GM23338 (cell line): Measurements from ENCODE around the gene IGFBP5. TPM values are rescaled to one million over a fixed set of nuclear protein-coding genes. Genes with fewer than 3 reads are reported as not detected.

Source experiments
- ATAC-seq: fragments of 200-7000 bp; cut with Tn5 transposase; 3 replicates; pipeline ENCODE4 v1.9.1; 2020
- DNase-seq: peaks from one replicate; pipeline ENCODE4 v3.0.0-alpha.2; 2015; ENCODE audit warnings: low spot score
- H2AFZ ChIP-seq: fragments of 200-600 bp; sonication (generic); 2 replicates; pipeline ENCODE4 v1.8.0; 2016; ENCODE audit warnings: antibody characterized with exemption, mild to moderate bottlenecking, moderate library complexity
- H3F3A ChIP-seq: fragments of 200-600 bp; sonication (generic); replicated peaks from 2 replicates; pipeline ENCODE4 v1.8.0; 2017; ENCODE audit warnings: antibody characterized with exemption, mixed run types, low read depth
- H3K27ac ChIP-seq: fragments of 200-600 bp; sonication (generic); 2 replicates; pipeline ENCODE4 v1.6.1; 2016; ENCODE audit warnings: low read depth
- H3K27me3 ChIP-seq: fragments of 200-600 bp; sonication (generic); 2 replicates; pipeline ENCODE4 v1.8.0; 2016; ENCODE audit warnings: mild to moderate bottlenecking, mixed run types, moderate library complexity; ENCODE audit not compliant: insufficient read depth
- H3K36me3 ChIP-seq: fragments of 200-600 bp; sonication (generic); 2 replicates; pipeline ENCODE4 v1.8.0; 2016; ENCODE audit warnings: mild to moderate bottlenecking; ENCODE audit not compliant: insufficient read depth
- H3K4me1 ChIP-seq: fragments of 200-600 bp; sonication (generic); 2 replicates; pipeline ENCODE4 v1.8.0; 2016; ENCODE audit warnings: mild to moderate bottlenecking, moderate library complexity; ENCODE audit not compliant: insufficient read depth
- H3K4me2 ChIP-seq: fragments of 200-600 bp; sonication (generic); 2 replicates; pipeline ENCODE4 v1.7.1; 2017; ENCODE audit warnings: mixed run types
- H3K4me3 ChIP-seq: fragments of 200-600 bp; sonication (generic); 2 replicates; pipeline ENCODE4 v1.6.1; 2016; ENCODE audit warnings: mixed run types
- H3K79me2 ChIP-seq: fragments of 200-600 bp; sonication (generic); replicated peaks from 2 replicates; pipeline ENCODE4 v1.8.0; 2017; ENCODE audit warnings: mild to moderate bottlenecking; ENCODE audit not compliant: insufficient read depth
- H3K9me2 ChIP-seq: fragments of 200-600 bp; sonication (generic); 2 replicates; pipeline ENCODE4 v1.8.0; 2017; ENCODE audit not compliant: insufficient read depth
- H4K20me1 ChIP-seq: fragments of 200-600 bp; sonication (generic); replicated peaks from 2 replicates; pipeline ENCODE4 v1.8.0; 2017; ENCODE audit warnings: mild to moderate bottlenecking; ENCODE audit not compliant: insufficient read depth
- H3K27ac Mint-ChIP-seq: 2 replicates; pipeline ENCODE4 v1.8.0; 2020; ENCODE audit warnings: inconsistent platforms, mild to moderate bottlenecking, moderate library complexity, mixed read lengths
- H3K27me3 Mint-ChIP-seq: 3 replicates; pipeline ENCODE4 v1.8.0; 2022; ENCODE audit warnings: low read depth, mild to moderate bottlenecking, moderate library complexity, mixed read lengths, inconsistent platforms; ENCODE audit not compliant: insufficient read depth, poor library complexity
- H3K36me3 Mint-ChIP-seq: 3 replicates; pipeline ENCODE4 v1.8.0; 2021; ENCODE audit warnings: low read depth, mild to moderate bottlenecking, inconsistent platforms, moderate library complexity, mixed read lengths
- H3K4me1 Mint-ChIP-seq: 3 replicates; pipeline ENCODE4 v1.8.0; 2020; ENCODE audit warnings: mild to moderate bottlenecking, inconsistent platforms, mixed read lengths
- H3K4me3 Mint-ChIP-seq: 3 replicates; pipeline ENCODE4 v1.8.0; 2021; ENCODE audit warnings: moderate library complexity, mild to moderate bottlenecking, inconsistent platforms, mixed read lengths
- H3K9me3 Mint-ChIP-seq: 3 replicates; pipeline ENCODE4 v1.8.0; 2020; ENCODE audit warnings: moderate library complexity, mild to moderate bottlenecking, inconsistent platforms, mixed read lengths
- EZH2 ChIP-seq: fragments of 200-600 bp; sonication (generic); IDR thresholded peaks from one replicate; pipeline ENCODE4 v1.8.0; 2017; ENCODE audit warnings: antibody characterized with exemption, mild to moderate bottlenecking, low read depth; ENCODE audit not compliant: unreplicated experiment
- EZH2phosphoT487 ChIP-seq: fragments of 200-600 bp; sonication (generic); IDR thresholded peaks from one replicate; pipeline ENCODE4 v1.8.1; 2018; ENCODE audit warnings: antibody characterized with exemption; ENCODE audit not compliant: unreplicated experiment
- JUNB ChIP-seq: IDR thresholded peaks from one replicate; pipeline ENCODE4 v1.6.1; 2016; ENCODE audit warnings: antibody characterized with exemption; ENCODE audit not compliant: unreplicated experiment
- STAT1 ChIP-seq: IDR thresholded peaks from one replicate; pipeline ENCODE4 v1.6.1; 2016; ENCODE audit warnings: antibody characterized with exemption; ENCODE audit not compliant: unreplicated experiment
- ZNF331 ChIP-seq: fragments of 250-450 bp; sonication (Bioruptor Pico); IDR thresholded peaks from 2 replicates; pipeline ENCODE4 v1.5.0; 2020; ENCODE audit warnings: low read depth, mild to moderate bottlenecking, moderate library complexity
- polyA plus RNA-seq: library from polyadenylated mRNA; unstranded; fragments of >200 nt; fragmentation: Nextera tagmentation; extraction: Ambion mirVana; gene quantifications from 2 replicates; pipeline ENCODE4 v1.2.1, GENCODE V29; 2016
- total RNA-seq: library from RNA; depleted of rRNA; stranded (reverse); fragments of >200 nt; shearing (Covaris generic); gene quantifications from 2 replicates; pipeline ENCODE4 v1.2.3, GENCODE V29; 2014
- TF ChIP-seq, protein P1 (sequence below): fragments of 250-450 bp; sonication (Bioruptor Pico); IDR thresholded peaks from 2 replicates; pipeline ENCODE4 v1.5.0; 2020; ENCODE audit warnings: mild to moderate bottlenecking, moderate library complexity
- TF ChIP-seq, protein P2 (sequence below), 2 experiments: fragments of 200-600 bp in 1 of 2; sonication (generic) in 1 of 2; conservative IDR thresholded peaks; 2 replicates each; pipeline versions ENCODE4 v1.5.1 to v1.6.1; 2016 to 2017; ENCODE audit warnings: antibody characterized with exemption in 2 of 2, low read depth in 2 of 2, mild to moderate bottlenecking in 2 of 2, moderate library complexity in 1 of 2

The IGFBP5 gene
- total and polyA plus RNA-seq, 2 experiments from 2014 or later = 0.70 to 2.5 TPM

DNA sequence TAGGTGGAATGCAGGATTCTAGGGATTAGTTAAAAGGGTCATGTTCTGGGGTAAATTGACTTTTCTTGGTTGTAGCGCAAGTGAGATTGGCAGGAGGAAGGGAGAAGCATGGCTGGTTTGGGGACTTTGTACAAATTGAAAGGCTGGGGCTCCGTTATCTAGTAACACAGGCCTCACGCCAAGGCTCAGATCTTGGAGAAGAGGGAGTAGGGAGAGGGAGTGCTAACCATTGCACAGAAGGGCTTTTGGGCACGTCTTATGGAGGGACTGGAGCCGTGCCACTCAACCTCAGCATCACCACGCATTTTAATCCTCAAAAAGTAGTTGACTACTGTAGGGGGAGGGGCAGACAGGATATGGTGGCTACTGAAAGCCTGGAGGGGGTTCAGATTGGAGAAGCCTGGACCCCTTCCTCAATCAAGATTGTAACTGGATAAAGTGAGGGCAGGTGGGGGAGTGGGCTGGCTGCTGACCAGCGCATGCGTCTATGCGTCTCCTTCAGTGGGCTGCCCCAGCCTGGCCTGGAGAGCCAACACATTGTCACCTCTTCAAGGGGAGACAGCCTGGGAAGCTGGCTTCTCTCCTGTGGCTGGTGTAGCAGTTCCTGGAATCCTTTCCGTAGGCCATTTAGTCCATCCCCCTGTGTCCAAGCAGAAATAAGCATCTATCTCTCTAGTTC lies 14.3 kb downstream of the IGFBP5 start (continued):
- TF ChIP-seq, protein P1, sequence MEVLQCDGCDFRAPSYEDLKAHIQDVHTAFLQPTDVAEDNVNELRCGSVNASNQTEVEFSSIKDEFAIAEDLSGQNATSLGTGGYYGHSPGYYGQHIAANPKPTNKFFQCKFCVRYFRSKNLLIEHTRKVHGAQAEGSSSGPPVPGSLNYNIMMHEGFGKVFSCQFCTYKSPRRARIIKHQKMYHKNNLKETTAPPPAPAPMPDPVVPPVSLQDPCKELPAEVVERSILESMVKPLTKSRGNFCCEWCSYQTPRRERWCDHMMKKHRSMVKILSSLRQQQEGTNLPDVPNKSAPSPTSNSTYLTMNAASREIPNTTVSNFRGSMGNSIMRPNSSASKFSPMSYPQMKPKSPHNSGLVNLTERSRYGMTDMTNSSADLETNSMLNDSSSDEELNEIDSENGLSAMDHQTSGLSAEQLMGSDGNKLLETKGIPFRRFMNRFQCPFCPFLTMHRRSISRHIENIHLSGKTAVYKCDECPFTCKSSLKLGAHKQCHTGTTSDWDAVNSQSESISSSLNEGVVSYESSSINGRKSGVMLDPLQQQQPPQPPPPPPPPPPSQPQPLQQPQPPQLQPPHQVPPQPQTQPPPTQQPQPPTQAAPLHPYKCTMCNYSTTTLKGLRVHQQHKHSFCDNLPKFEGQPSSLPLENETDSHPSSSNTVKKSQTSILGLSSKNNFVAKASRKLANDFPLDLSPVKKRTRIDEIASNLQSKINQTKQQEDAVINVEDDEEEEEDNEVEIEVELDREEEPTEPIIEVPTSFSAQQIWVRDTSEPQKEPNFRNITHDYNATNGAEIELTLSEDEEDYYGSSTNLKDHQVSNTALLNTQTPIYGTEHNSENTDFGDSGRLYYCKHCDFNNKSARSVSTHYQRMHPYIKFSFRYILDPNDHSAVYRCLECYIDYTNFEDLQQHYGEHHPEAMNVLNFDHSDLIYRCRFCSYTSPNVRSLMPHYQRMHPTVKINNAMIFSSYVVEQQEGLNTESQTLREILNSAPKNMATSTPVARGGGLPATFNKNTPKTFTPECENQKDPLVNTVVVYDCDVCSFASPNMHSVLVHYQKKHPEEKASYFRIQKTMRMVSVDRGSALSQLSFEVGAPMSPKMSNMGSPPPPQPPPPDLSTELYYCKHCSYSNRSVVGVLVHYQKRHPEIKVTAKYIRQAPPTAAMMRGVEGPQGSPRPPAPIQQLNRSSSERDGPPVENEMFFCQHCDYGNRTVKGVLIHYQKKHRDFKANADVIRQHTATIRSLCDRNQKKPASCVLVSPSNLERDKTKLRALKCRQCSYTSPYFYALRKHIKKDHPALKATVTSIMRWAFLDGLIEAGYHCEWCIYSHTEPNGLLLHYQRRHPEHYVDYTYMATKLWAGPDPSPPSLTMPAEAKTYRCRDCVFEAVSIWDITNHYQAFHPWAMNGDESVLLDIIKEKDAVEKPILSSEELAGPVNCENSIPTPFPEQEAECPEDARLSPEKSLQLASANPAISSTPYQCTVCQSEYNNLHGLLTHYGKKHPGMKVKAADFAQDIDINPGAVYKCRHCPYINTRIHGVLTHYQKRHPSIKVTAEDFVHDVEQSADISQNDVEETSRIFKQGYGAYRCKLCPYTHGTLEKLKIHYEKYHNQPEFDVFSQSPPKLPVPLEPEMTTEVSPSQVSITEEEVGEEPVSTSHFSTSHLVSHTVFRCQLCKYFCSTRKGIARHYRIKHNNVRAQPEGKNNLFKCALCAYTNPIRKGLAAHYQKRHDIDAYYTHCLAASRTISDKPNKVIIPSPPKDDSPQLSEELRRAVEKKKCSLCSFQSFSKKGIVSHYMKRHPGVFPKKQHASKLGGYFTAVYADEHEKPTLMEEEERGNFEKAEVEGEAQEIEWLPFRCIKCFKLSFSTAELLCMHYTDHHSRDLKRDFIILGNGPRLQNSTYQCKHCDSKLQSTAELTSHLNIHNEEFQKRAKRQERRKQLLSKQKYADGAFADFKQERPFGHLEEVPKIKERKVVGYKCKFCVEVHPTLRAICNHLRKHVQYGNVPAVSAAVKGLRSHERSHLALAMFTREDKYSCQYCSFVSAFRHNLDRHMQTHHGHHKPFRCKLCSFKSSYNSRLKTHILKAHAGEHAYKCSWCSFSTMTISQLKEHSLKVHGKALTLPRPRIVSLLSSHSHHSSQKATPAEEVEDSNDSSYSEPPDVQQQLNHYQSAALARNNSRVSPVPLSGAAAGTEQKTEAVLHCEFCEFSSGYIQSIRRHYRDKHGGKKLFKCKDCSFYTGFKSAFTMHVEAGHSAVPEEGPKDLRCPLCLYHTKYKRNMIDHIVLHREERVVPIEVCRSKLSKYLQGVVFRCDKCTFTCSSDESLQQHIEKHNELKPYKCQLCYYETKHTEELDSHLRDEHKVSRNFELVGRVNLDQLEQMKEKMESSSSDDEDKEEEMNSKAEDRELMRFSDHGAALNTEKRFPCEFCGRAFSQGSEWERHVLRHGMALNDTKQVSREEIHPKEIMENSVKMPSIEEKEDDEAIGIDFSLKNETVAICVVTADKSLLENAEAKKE = no peak
- no peak for TF ChIP-seq EZH2

DNA sequence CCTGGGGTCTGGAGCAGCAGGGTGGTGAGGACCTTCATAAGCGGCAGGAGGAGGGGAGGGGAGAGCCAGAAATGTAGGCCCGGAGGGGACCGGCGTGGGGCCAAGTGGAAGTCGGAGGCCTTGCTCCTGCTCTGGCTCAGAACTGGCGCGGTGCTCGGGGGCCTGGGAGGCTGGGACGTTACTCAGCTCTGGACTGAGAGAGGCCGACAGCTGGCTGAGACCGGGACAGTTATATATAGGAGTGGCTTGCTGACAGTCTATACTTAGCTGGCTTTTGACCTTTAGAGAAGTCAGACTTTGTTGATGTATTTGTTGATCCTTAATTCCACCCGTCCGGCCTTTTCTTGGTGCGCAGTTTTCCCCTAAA lies 15.7 kb downstream of the IGFBP5 start:
- Histone ChIP-seq H3K4me1 (peaks cover 3% of the 10 kb centered on the region; the same call in 1 of the 2 replicates), H3K36me3 (no peaks in the 10 kb centered on the region), H3K4me2 (no peak overlapping the region), H2AFZ (no peak overlapping the region), H3K79me2 (no peaks in the 10 kb centered on the region), H3K27ac (no peak overlapping the region), H4K20me1 (no peaks in the 10 kb centered on the region), H3K27me3 (no peaks in the 10 kb centered on the region), H3K4me3 (no peak overlapping the region), H3K9me2 (no peaks in the 10 kb centered on the region), H3F3A (no peaks in the 10 kb centered on the region)
- H3K4me3 Mint-ChIP-seq = no peak overlapping the region
- DNase-seq (no peak), ATAC-seq (no peak)
- no peak overlapping the region for H3K27ac Mint-ChIP-seq
- H3K36me3 Mint-ChIP-seq = no peaks in the 10 kb centered on the region
- H3K4me1 Mint-ChIP-seq = peaks cover 30% of the 10 kb centered on the region
- H3K9me3 Mint-ChIP-seq = no peaks in the 10 kb centered on the region
- H3K27me3 Mint-ChIP-seq = peaks cover 17% of the 10 kb centered on the region
- TF ChIP-seq STAT1 = no peak
- no peak for TF ChIP-seq EZH2
- TF ChIP-seq, protein P2, sequence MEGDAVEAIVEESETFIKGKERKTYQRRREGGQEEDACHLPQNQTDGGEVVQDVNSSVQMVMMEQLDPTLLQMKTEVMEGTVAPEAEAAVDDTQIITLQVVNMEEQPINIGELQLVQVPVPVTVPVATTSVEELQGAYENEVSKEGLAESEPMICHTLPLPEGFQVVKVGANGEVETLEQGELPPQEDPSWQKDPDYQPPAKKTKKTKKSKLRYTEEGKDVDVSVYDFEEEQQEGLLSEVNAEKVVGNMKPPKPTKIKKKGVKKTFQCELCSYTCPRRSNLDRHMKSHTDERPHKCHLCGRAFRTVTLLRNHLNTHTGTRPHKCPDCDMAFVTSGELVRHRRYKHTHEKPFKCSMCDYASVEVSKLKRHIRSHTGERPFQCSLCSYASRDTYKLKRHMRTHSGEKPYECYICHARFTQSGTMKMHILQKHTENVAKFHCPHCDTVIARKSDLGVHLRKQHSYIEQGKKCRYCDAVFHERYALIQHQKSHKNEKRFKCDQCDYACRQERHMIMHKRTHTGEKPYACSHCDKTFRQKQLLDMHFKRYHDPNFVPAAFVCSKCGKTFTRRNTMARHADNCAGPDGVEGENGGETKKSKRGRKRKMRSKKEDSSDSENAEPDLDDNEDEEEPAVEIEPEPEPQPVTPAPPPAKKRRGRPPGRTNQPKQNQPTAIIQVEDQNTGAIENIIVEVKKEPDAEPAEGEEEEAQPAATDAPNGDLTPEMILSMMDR (conservative IDR thresholded peaks at IDR 0.05; ENCODE audit: low read depth in 2 of 2) = no peak
- no peak for TF ChIP-seq EZH2phosphoT487
- no peak for TF ChIP-seq JUNB
- no peak for TF ChIP-seq ZNF331 (CRISPR knock-in tag)
- TF ChIP-seq, protein P1 = no peak
